Left renal pelvis (tissue), 4 donors: ENCODE results near the gene ARRDC4. TPM values are rescaled to one million over a fixed set of nuclear protein-coding genes. Genes with fewer than 3 reads are reported as not detected.
A peak's percentile ranks its signal among the peaks of the same experiment; 100 is the strongest.

Experiments
- DNase-seq, 4 donors: peaks; one replicate each; pipeline ENCODE4 v3.0.0-alpha.2; 2013; ENCODE audit warnings: low read depth in 4 of 4, low spot score in 3 of 4
- polyA plus RNA-seq, 4 donors: library from polyadenylated mRNA; unstranded; fragments of 120-200 nt; gene quantifications; one replicate each; pipeline ENCODE4 v1.2.1, GENCODE V29; 2013; ENCODE audit not compliant: insufficient read length in 4 of 4

Gene ARRDC4
- polyA plus RNA-seq, 4 donors = 25.9 to 40.6 (median 32.0) TPM

DNA sequence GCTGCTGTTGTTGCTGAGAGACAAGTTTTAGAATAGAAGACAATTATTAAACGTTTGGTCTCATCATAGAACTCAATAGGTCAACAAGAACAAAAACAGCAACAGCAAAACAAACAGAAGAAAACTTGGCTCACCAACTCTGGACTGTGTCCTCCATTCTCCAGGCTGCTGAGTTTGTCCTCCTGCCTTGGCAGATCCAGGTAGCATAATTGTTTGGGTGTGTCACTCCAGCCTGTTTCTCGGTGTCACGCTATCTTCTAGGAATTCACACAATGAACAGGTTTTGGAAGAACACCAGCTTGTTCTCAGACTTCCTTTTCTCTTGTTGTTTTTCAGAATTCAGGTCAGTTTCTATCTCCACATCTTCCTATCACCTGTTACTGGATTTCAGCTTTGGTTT is 34.7 kb downstream of the ARRDC4 start:
- DNase-seq = no peak

DNA sequence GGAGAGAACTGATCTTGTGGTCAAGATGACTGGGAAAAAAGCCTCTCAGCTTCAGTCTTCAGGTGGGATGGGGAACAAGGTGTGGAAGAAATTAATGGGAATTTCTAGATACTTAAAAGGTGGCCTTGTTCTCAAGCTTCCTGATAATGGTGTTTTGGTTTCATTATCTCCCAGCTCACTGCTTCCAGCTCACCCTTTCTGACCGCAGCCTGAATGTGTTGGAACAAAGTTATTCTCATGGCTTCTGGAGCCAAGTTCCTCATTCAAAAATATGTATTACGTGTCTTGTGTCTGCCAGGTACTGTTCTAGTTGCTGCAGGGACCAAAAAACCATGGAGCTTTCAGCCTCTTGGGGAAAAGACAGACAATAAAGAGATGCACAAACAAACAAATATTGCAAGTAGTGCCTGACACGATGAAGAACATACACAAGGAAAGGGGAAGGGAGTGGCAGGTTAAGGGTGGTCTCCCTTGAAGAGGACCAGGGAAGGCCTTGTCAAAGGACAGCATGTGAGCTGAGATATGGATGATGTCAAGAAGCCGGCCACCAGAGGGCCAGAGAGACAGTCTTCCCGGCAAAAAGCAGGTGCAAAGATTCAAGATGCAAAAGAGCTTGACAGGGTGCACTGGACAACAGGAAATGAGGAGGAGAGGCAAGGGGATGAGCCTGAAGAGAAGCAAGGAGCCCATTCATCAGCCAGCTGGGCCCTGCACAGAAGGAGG is 35.5 kb downstream of the ARRDC4 start:
- peak; percentile 10 to 22 (median 16) for DNase-seq

DNA sequence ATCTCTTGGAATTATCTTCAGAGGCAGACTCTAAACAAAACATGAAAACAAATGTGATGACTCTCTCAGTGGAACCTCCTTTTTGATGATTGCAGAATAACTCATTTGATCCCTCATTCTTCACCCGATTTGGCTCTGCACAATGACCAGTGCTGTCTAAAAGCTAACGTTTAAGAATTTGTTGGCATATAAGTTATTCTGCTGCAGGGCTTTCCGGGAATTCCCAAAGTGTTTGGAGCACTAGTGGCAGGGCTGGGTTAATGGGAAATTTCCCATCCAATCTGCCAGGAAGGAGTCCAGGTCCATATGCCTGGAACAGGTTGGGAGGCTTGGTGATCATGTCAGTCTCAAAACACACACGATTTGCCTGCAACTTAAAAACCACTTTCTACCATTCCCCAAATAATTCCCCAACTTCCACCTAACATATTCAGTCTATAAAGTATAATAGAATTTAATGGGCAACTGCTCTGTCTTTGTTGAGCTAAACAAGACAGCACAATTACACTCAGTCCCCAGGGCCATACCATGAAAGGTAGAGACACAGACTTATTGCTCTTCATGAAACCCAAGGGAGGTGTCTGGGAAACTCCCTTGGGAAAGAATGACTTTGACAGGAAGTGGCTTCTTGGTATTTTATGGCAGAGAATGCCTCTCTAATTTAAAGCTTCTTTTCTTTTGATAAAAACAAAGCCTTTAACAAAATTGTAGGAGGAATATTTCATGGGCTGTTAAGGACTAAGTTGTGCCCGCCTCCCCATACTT is 38.0 kb downstream of the ARRDC4 start:
- no peak for DNase-seq

DNA sequence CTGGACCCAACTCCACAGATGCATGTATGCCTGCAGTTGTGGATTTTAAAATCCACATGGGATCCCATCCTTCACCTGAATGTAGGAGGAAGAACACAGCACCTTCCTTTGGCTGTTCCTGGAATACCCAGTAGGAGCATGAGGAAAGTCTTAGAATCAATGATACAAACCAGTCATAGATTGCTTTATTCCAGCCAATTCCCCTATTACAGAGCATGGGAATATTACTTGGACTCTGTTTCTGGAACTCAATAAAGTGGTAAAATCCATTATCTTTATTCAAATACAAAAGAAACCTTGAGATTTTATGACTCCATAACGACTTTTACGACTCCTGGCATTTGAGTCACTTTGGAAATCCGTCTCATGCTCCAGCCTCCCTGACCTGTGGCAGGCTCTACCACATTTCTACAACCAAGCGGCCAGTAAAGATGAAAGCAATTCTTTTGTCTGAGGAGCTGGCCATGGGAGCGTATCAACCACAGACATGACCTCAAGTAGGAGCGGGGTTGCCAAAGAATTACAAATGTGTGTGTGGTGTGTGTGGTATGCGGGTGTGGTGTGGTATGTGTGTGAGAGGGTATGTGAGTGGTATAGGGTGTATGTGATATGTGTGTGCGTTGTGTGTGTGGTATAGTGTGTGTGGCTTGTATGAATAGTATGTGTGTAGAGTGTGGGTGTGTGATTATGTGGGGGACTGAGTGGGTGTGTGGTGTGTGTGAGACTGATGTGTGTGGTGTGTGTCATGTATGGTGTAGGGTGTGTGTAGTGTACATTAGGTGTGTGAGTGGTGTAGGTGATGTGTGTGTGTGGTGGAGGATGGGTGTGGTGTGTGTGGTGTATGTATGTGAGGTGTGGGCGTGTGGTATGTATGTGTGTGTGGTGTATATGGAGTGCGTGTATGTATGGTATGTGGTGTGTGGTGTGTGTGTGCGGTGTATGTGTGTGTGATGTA is 40.0 kb downstream of the ARRDC4 start:
- DNase-seq = no peak

DNA sequence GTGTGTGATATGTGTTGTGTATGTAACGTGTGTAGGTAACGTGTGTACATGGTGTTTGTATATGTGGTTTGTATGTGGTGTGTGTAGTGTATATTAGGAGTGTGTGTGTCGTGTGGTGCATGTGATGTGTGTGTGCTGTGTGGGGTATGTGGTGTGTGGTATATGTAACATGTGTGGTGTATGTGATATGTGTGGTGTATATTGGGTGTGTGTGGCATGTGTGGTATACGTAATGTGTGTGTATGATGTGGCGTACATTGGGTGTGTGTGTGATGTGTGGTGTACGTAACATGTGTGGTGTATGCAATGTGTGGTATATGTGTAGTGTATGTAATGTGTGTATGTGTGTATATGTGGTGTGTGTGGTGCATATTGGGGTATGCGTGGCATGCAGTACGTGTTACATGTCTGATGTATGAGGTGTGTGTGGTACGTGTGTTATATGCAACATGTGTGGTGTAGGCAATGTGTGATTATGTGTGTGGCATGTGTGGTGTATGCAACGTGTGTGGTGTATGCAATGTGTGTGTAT is 41.2 kb downstream of the ARRDC4 start:
- DNase-seq = no peak

DNA sequence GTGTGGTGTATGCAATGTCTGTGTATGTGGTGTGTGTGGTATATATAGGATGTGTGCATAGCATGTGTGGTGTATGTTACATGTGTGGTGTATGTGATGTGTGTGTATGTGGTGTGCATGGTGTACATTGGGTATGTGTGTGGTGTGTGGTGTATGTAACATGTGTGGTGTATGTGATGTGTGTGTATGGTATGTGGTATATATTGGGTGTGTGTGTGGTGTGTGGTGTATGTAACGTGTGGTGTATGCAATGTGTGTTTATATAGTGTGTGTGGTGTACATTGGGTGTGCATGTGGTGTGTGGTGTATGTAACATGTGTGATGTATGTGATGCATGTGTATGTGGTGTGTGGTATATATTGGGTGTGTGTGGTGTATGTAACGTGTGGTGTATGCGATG is 41.9 kb downstream of the ARRDC4 start:
- no peak for DNase-seq

DNA sequence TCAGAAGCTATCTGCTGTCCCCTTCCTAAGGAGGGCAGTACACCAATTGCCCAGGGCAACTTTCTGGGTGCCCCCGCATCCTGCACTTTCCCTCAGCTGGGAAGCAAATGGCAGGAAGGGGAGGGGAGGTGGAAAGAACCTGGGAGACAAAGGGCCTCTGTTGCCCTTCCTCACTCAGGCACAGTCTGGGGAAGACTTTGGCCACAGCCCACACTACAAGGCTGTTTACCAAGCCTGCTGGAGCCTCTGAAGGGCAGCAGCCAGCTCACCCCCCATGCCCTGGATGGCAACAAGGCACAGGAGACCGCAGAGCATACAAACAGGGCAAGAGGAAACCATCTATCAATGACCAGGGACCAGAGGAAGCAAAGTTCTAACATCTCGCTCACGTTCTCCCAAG is 42.4 kb downstream of the ARRDC4 start:
- no peak for DNase-seq

DNA sequence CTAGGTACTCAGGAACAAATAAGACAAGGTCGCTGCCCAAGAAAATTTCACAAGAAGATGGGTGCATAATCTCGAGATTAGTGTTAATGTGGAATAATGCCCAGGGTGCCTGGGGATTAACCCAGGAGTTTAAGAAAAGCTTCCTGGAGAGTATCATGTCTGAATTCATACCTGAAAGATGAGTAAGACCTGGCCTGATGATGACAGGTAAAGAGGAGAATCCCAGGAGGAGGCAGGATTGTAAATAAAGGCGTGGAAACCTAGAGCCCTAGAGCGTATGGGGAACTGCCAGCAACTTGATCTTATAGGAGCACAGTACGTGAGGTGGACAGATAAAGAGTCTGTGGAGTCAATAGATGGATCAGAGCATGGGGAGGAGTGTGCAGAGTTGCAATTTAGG is 43.0 kb downstream of the ARRDC4 start:
- no peak for DNase-seq

DNA sequence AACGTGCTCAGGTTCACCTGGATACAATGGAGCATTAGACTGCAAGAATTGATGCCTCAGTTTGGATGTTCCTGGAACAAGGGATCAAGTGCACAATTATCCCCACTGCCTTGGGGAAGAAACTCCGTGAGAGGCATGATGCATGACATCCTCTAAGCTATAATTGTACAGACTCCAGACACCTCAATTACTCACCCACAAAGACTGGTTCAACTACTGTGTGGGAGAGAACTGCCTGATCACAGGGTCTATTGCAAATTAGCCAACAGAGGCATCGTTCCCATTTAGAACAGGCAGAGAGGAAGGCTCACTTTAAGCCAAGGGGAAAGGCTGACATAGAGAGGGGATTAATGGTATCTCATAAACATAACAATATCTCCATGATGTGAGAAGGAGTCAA is 43.5 kb downstream of the ARRDC4 start:
- DNase-seq = no peak

DNA sequence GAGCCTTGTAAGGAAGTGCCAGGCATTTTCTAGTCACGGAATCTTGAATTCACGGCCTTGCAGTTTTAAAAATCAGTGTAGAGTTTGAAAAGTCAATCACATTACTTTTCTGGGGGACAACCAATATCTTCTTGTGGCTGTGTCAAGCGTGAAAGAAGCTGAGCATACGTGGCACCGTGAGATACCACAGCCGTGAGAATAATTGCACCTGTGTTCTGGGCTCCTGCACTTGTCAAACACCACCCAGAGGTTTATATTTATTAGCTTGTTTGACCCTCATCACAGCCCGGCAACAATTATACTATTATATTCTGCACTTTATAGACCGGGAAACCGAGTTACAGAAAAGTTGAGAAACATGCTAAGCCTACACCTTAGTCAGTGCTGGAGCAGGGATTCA is 45.2 kb downstream of the ARRDC4 start:
- no peak for DNase-seq

DNA sequence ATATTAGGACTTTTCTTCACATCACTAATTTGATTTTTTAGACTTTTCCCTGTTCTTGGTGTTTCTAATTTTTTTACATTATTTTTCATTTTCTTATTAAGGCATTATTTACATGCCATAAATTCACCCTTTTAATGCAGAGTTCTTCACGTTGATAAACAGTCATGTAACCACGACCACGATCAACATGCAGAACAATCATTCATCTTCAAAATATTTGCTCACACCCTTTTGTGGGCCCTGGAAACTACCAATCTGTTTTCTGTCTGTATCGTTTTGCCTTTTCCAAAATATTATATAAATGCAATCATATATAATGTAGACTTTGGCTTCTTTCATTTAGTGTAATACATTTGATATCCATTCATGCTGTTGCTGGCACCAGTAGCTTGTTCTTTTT is 48.7 kb downstream of the ARRDC4 start:
- DNase-seq = no peak

DNA sequence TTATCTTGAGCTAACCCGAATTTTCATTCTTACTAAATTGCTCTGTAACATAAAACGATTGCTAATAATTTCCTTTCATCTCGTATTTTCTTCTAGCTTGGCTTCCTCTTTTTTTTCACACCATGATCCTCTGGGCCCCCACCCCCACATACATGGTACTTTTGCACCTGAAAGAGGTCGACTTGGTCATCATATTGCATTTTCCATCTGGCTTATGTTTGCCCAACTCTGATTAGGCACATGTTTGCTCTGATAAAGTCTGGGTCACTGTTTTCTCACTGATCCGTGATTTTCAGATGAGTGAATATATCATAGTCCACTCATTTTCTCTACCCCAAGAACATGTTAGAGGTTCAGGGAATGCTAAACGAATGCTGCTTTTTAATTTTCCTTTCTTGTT is 49.5 kb downstream of the ARRDC4 start:
- DNase-seq = no peak

DNA sequence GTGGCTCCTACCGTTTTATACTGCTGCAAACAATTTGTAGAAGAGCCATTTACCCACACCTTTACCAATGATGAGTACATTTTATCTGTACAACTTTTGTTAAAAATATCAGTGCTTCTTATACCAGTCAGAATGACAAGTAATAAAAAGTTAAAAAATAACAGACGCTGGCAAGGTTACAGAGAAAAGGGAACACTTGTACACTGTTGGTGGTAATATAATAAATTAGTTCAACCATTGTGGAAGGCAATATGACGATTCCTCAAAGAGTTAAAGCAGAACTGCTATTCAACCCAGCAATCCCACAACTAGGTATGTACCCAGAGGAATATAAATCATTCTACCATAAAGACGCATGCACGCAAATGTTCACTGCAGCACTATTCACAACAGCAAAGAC is 51.9 kb downstream of the ARRDC4 start:
- DNase-seq = no peak

DNA sequence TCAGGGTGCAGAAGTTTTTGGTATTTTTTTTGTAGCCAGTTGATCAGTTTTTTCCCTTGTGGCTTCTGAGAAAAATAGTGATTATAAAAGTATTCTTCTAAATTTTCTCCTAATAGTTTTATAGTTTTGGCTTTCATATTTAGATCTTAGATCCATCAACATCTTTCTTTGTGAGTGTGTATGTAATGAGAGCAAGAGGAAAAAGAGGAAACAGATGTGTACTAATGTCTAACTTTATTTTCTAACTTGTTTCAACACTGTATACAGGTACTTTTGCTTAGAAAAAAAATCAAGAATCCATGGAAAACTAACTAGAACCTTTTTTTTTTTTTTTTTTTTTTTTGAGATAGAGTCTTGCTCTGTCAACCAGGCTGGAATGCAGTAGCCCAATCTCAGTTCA is 53.1 kb downstream of the ARRDC4 start:
- DNase-seq = no peak

DNA sequence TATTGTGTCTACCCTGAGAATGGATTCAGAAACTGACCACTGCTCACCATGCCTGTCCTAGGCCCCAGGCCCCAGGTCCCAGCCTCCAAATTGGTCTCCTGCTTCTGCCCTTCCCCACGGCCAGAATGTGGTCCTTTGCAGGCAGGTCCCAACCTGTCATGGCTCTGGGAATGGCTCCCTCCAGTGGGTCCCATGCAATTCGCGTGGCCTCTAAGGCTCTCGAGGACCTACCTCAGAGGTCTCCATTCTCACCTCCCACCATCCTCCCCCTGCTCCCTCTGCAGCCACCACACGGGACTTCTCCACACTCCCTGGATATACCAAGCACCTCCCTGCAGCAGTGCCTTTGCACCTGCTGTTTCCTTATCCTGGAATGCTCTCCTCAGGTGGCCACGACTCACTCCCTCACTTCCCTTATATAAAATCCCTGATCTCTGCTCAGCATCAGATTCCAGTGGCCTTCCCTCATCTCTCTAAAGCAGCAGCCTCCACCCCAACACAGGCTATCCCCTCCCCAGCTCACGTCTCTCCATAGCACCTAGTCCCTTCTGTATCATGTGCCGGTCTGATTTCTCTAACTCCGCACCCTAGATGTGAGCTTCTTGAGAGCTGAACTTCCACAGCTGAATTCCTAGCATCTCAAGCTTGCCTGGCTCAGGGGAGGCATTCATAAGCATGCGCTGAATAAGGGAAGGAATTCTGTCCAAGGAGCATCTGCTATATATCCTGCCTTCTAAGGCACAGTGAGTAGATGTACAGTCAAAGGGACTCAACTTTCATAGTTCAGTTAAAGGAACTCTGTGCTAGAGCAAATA is 56.9 kb downstream of the ARRDC4 start:
- DNase-seq = no peak

DNA sequence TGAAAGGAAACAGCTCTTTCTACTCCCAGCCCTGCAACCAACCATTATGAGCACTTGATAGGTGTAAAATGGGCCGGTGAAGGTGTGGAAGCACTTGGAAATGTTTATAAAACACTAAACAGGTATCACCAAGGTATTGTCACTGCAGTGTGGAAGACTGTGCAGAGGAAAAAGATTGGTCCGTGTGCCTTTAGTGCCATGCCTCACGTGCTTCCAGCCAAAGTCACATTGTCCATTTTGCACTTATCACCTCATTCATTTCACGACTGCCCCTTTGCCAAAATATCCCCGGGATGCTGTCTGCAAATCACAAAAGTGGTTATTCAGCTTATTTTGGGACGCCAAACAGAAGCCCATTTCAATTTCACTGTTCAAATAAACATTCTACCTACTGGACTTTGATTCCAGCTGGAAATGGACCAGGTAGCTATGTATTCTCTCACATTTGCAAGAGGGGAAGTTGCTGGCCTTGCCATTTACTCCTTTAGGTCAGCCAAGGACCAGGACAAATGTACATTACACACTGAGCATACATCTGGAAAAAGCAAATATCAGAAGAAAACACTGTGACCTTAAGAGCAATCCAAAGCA is 58.4 kb downstream of the ARRDC4 start:
- DNase-seq = no peak
